H1 (cell line): Measurements from ENCODE around the gene NIT2. TPM values are rescaled to one million over a fixed set of nuclear protein-coding genes. Genes with fewer than 3 reads are reported as not detected.

ENCODE experiments used
- CTCF ChIA-PET: fragments of 300-600 bp; sonication (Branson Sonifier 250); formaldehyde crosslinking; loops from one replicate; lab custom pipeline; 2021; ENCODE audit not compliant: partially characterized antibody; lab: Charles Lee
- POLR2A ChIA-PET: fragments of 300-600 bp; sonication (Branson Sonifier 250); formaldehyde crosslinking; loops from one replicate; lab custom pipeline; 2021; ENCODE audit warnings: inconsistent platforms; ENCODE audit not compliant: partially characterized antibody; lab: Charles Lee
- DNase-seq, 2 experiments: peaks; one replicate each; pipeline versions ENCODE4 v3.0.0 to v3.0.0-alpha.2; 2010 to 2022; ENCODE audit warnings: low spot score in 2 of 2, low read depth in 1 of 2, mixed read lengths in 1 of 2
- FAIRE-seq: peaks from 2 replicates; lab custom pipeline; 2011; peaks lifted over from hg19 to GRCh38; lab: Jason Lieb, UNC
- H2AFZ ChIP-seq: 2 replicates; pipeline ENCODE4 v1.8.1; 2012; ENCODE audit warnings: low read length, inconsistent platforms
- H2AK5ac ChIP-seq: 2 replicates; pipeline ENCODE4 v1.6.1; 2013; ENCODE audit warnings: low read depth, low read length
- H2BK120ac ChIP-seq: replicated peaks from 2 replicates; pipeline ENCODE3; 2013; ENCODE audit warnings: low read depth, low read length, inconsistent platforms
- H2BK12ac ChIP-seq: 2 replicates; pipeline ENCODE4 v1.6.1; 2013; ENCODE audit warnings: low read depth, low read length
- H2BK15ac ChIP-seq: 2 replicates; pipeline ENCODE4 v1.6.1; 2013; ENCODE audit warnings: low read length
- H2BK20ac ChIP-seq: 2 replicates; pipeline ENCODE4 v1.6.1; 2013; ENCODE audit warnings: low read length
- H2BK5ac ChIP-seq: 2 replicates; pipeline ENCODE4 v1.6.1; 2013; ENCODE audit warnings: low read depth, low read length
- H3K14ac ChIP-seq: 2 replicates; pipeline ENCODE4 v1.6.1; 2013; ENCODE audit warnings: inconsistent platforms; ENCODE audit not compliant: insufficient read length
- H3K18ac ChIP-seq: 2 replicates; pipeline ENCODE4 v1.6.1; 2013; ENCODE audit warnings: low read length; ENCODE audit errors: extremely low read depth
- H3K23ac ChIP-seq: 2 replicates; pipeline ENCODE4 v1.6.1; 2013; ENCODE audit warnings: inconsistent platforms; ENCODE audit not compliant: insufficient read length
- H3K23me2 ChIP-seq: 2 replicates; pipeline ENCODE4 v1.6.1; 2013; ENCODE audit warnings: low read depth, low read length
- H3K27ac ChIP-seq: 2 replicates; pipeline ENCODE4 v1.6.1; 2011; ENCODE audit warnings: low read depth, low read length, inconsistent platforms
- H3K27me3 ChIP-seq, 4 experiments: replicated peaks in 1 of 4; 1 replicate in 1 of 4; 2 replicates in 3 of 4; pipeline versions ENCODE4 v1.6.1 to v1.8.1; 2011 to 2013; ENCODE audit warnings: low read length in 3 of 4, mild to moderate bottlenecking in 3 of 4, inconsistent platforms in 2 of 4, mixed read lengths in 2 of 4, moderate library complexity in 1 of 4; ENCODE audit not compliant: control insufficient read depth in 3 of 4, insufficient read depth in 3 of 4; ENCODE audit errors: extremely low read depth in 1 of 4
- H3K36me3 ChIP-seq, 4 experiments: 2 replicates each; pipeline versions ENCODE4 v1.6.1 to v1.8.1; 2011 to 2013; ENCODE audit warnings: mild to moderate bottlenecking in 4 of 4, low read length in 3 of 4, moderate library complexity in 2 of 4, control low read depth in 1 of 4, inconsistent platforms in 1 of 4; ENCODE audit not compliant: insufficient read depth in 4 of 4, control insufficient read depth in 2 of 4
- H3K4ac ChIP-seq: replicated peaks from 2 replicates; pipeline ENCODE3; 2013; ENCODE audit warnings: low read length, low read depth, mixed read lengths, inconsistent platforms; ENCODE audit not compliant: insufficient read length
- H3K4me1 ChIP-seq, 4 experiments: replicated peaks in 1 of 4; 1 replicate in 1 of 4; 2 replicates in 3 of 4; pipeline versions ENCODE4 v1.6.1 to v1.8.1; 2011 to 2013; ENCODE audit warnings: low read length in 3 of 4, inconsistent platforms in 2 of 4, mixed read lengths in 1 of 4; ENCODE audit not compliant: insufficient read depth in 4 of 4, control insufficient read depth in 3 of 4
- H3K4me2 ChIP-seq, 2 experiments: 2 replicates each; pipeline versions ENCODE4 v1.6.1 to v1.8.1; 2011 to 2013; ENCODE audit warnings: low read depth in 2 of 2, low read length in 2 of 2, control low read depth in 1 of 2, inconsistent platforms in 1 of 2, mild to moderate bottlenecking in 1 of 2; ENCODE audit not compliant: insufficient read depth in 1 of 2
- H3K4me3 ChIP-seq, 4 experiments: fragments of 200-600, 300-600 bp in 1 of 4; sonication (generic), shearing (Covaris generic), sonication (Bioruptor Twin) in 1 of 4; 2 replicates each; pipeline versions ENCODE4 v1.5.1 to v1.8.1; 2011 to 2016; ENCODE audit warnings: low read length in 4 of 4, low read depth in 3 of 4, control low read depth in 2 of 4, inconsistent platforms in 2 of 4, mild to moderate bottlenecking in 2 of 4, mixed read lengths in 1 of 4, moderate library complexity in 1 of 4; ENCODE audit not compliant: insufficient read depth in 2 of 4; ENCODE audit errors: extremely low read depth in 1 of 4
- H3K56ac ChIP-seq: replicated peaks from 2 replicates; pipeline ENCODE3; 2013; ENCODE audit warnings: low read depth, mild to moderate bottlenecking, mixed read lengths, low read length, inconsistent platforms; ENCODE audit not compliant: insufficient read length
- H3K79me1 ChIP-seq: 2 replicates; pipeline ENCODE4 v1.6.1; 2013; ENCODE audit warnings: low read depth, low read length, control low read depth
- H3K79me2 ChIP-seq, 2 experiments: 2 replicates each; pipeline versions ENCODE4 v1.6.1 to v1.8.1; 2012 to 2013; ENCODE audit warnings: low read length in 2 of 2, mild to moderate bottlenecking in 2 of 2, inconsistent platforms in 1 of 2; ENCODE audit not compliant: insufficient read depth in 2 of 2, control insufficient read depth in 1 of 2
- H3K9ac ChIP-seq, 4 experiments: replicated peaks in 1 of 4; 1 replicate in 1 of 4; 2 replicates in 3 of 4; pipeline versions ENCODE4 v1.6.1 to v1.8.1; 2011 to 2013; ENCODE audit warnings: low read depth in 3 of 4, low read length in 3 of 4, control low read depth in 2 of 4, mild to moderate bottlenecking in 2 of 4, moderate library complexity in 2 of 4, inconsistent platforms in 1 of 4; ENCODE audit errors: extremely low read depth in 1 of 4
- H3K9me3 ChIP-seq, 2 experiments: 2 replicates each; pipeline versions ENCODE4 v1.6.1 to v1.8.1; 2012 to 2013; ENCODE audit warnings: mild to moderate bottlenecking in 2 of 2, moderate library complexity in 2 of 2, control low read depth in 1 of 2, inconsistent platforms in 1 of 2, low read depth in 1 of 2, low read length in 1 of 2, mixed read lengths in 1 of 2; ENCODE audit not compliant: insufficient read depth in 2 of 2
- H4K20me1 ChIP-seq, 2 experiments: replicated peaks in 1 of 2; 2 replicates each; pipeline versions ENCODE3 to v1.8.1; 2011 to 2013; ENCODE audit warnings: inconsistent platforms in 2 of 2, low read length in 2 of 2, mild to moderate bottlenecking in 1 of 2; ENCODE audit not compliant: insufficient read depth in 2 of 2, control insufficient read depth in 1 of 2
- H4K5ac ChIP-seq: 2 replicates; pipeline ENCODE4 v1.6.1; 2013; ENCODE audit warnings: low read length, low read depth, mixed read lengths, inconsistent platforms; ENCODE audit not compliant: insufficient read length
- H4K8ac ChIP-seq: 2 replicates; pipeline ENCODE4 v1.8.0; 2013; ENCODE audit warnings: mild to moderate bottlenecking, moderate library complexity, low read length, inconsistent platforms; ENCODE audit not compliant: insufficient read depth; ENCODE audit errors: extremely low read depth
- H4K91ac ChIP-seq: replicated peaks from 2 replicates; pipeline ENCODE3; 2013; ENCODE audit warnings: low read length, mixed read lengths, inconsistent platforms; ENCODE audit not compliant: insufficient read length
- ASH2L ChIP-seq: fragments of 200-600, 300-600 bp; sonication (generic); IDR thresholded peaks from one replicate; pipeline ENCODE4 v1.7.1; 2017; ENCODE audit warnings: low read length
- CHD1 ChIP-seq: IDR thresholded peaks from 2 replicates; pipeline ENCODE4 v1.6.1; 2012; ENCODE audit warnings: low read depth, low read length, improper control_type of control experiment
- CHD2 ChIP-seq: IDR thresholded peaks from 2 replicates; pipeline ENCODE4 v1.6.1; 2012; ENCODE audit warnings: low read length, improper control_type of control experiment
- CREB1 ChIP-seq: IDR thresholded peaks from 2 replicates; pipeline ENCODE4 v1.6.1; 2012; ENCODE audit warnings: inconsistent platforms
- EGR1 ChIP-seq: IDR thresholded peaks from 2 replicates; pipeline ENCODE4 v1.6.1; 2011; ENCODE audit warnings: low read depth, low read length, borderline replicate concordance
- JUN ChIP-seq: IDR thresholded peaks from 2 replicates; pipeline ENCODE4 v1.6.1; 2011; ENCODE audit warnings: low read depth, mild to moderate bottlenecking, improper control_type of control experiment, low read length
- NRF1 ChIP-seq: IDR thresholded peaks from 2 replicates; pipeline ENCODE4 v1.6.1; 2011; ENCODE audit warnings: mild to moderate bottlenecking, low read depth, low read length, improper control_type of control experiment
- RAD21 ChIP-seq, 2 experiments: IDR thresholded peaks in 1 of 2; conservative IDR thresholded peaks in 1 of 2; 2 replicates each; pipeline ENCODE4 v1.6.1; 2011; ENCODE audit warnings: low read depth in 2 of 2, low read length in 2 of 2, improper control_type of control experiment in 1 of 2, inconsistent platforms in 1 of 2, mild to moderate bottlenecking in 1 of 2, moderate library complexity in 1 of 2
- RFX5 ChIP-seq: IDR thresholded peaks from 2 replicates; pipeline ENCODE4 v1.6.1; 2011; ENCODE audit warnings: low read depth, low read length, improper control_type of control experiment, borderline replicate concordance
- SP1 ChIP-seq: IDR thresholded peaks from 2 replicates; pipeline ENCODE4 v1.6.1; 2011; ENCODE audit warnings: low read depth, low read length
- SP2 ChIP-seq: IDR thresholded peaks from 2 replicates; pipeline ENCODE4 v1.6.1; 2012; ENCODE audit warnings: mild to moderate bottlenecking, low read length, inconsistent platforms
- TBP ChIP-seq: IDR thresholded peaks from 2 replicates; pipeline ENCODE4 v1.6.1; 2011; ENCODE audit warnings: low read depth, low read length, improper control_type of control experiment
- WGBS, 2 experiments: shearing (Covaris generic) in 1 of 2; methylation state at CpG; one replicate each; pipeline versions ENCODE4 v1.1.6 to v1.1.7; 2013 to 2015; ENCODE audit warnings: low lambda C conversion rate in 2 of 2, mixed read lengths in 2 of 2, inconsistent platforms in 1 of 2, low coverage in 1 of 2, missing lambda C conversion rate in 1 of 2; ENCODE audit not compliant: insufficient replicate concordance in 2 of 2, insufficient coverage in 1 of 2, insufficient read length in 1 of 2; ENCODE audit errors: extremely low coverage in 1 of 2, missing lambda C conversion rate in 1 of 2; 5-methylcytosine and 5-hydroxymethylcytosine counted together
- polyA plus RNA-seq, 7 experiments: library from polyadenylated mRNA; depleted of rRNA in 3 of 7; stranded (reverse) in 5 of 7; unstranded in 2 of 7; fragments of >200 nt in 5 of 7; fragments of 200-250 nt in 2 of 7; gene quantifications; 1 replicate in 5 of 7; 2 replicates in 1 of 7; 4 replicates in 1 of 7; pipeline versions ENCODE4 v1.2.1 to v1.2.3, GENCODE V29; 2011 to 2013; ENCODE audit warnings: missing spikeins in 2 of 7, mixed read lengths in 2 of 7
- total RNA-seq: library from RNA; stranded (reverse); fragmentation: NEBNext Ultra II Directional; extraction: Animal tissue kit (Norgen Biotek cat#: 25700); gene quantifications from 2 replicates; pipeline ENCODE4 v1.2.1, GENCODE V29; 2021

Gene NIT2
- total and polyA plus RNA-seq, 2 of the 8 experiments (the other 6 are each of a cell fraction or from before 2014, with no cell fraction given): 15.2 to 25.3 TPM

DNA sequence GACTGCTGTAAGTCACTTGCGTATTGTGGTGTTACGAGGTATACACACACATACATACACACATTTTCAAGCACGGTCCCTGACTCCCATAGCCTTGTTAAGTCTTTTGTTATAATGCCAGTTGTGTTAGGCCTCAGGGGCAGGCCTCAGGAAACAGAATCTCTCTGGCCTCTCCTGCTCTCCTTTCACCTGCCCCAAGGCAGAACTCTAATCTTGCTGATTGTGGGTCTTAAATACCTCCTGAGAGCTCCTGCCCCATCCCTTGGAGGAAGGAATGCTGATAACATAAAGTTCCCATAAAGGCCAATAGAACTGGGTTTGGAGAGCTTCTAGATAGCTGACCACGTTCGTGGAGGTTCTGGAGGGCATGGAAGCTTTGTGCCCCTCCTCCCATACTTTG, 3.9 kb upstream of the NIT2 start:
- no peaks in the 10 kb centered on the region; a peak in 1 of 4 replicates for H3K9me3 ChIP-seq
- H3K79me1 ChIP-seq: no peaks in the 10 kb centered on the region
- no peak overlapping the region for H3K23ac ChIP-seq
- no peak overlapping the region for H2BK5ac ChIP-seq
- TF ChIP-seq SP1 (no peak), JUN (no peak), SP2 (no peak), EGR1 (no peak), NRF1 (no peak), RFX5 (no peak), ASH2L (no peak), CHD2 (no peak), CHD1 (no peak), CREB1 (no peak), TBP (no peak), RAD21 (IDR thresholded peaks at IDR 0.05 in 1 of 2, conservative IDR thresholded peaks at IDR 0.05 in 1 of 2; ENCODE audit: low read depth in 2 of 2, low read length in 2 of 2) (no peak)
- 89% methylated on average over 5 of the region's 5 CpGs; no CpG with 5 or more reads in 1 of the 2 experiments for WGBS, 2 experiments
- no peak overlapping the region for H2BK15ac ChIP-seq
- H3K4ac ChIP-seq: no peak overlapping the region
- no peak overlapping the region for H4K91ac ChIP-seq
- no peaks in the 10 kb centered on the region for H3K79me2 ChIP-seq
- H3K56ac ChIP-seq: no peak overlapping the region
- no peak overlapping the region for H2BK20ac ChIP-seq
- no peaks in the 10 kb centered on the region for H4K20me1 ChIP-seq
- no peak overlapping the region for H3K4me2 ChIP-seq
- H2AK5ac ChIP-seq: no peak overlapping the region
- no peak overlapping the region for H3K18ac ChIP-seq
- H2BK12ac ChIP-seq: no peak overlapping the region
- no peak overlapping the region for H2AFZ ChIP-seq
- FAIRE-seq: no peak
- CTCF ChIA-PET: interaction anchor here (0.5 to 2.6 kb wide), 4 partner anchors 9 to 499 kb away, joined by 3 to 9 read pairs (median 4); no protein-coding TSS in a partner anchor
- no peak overlapping the region for H4K8ac ChIP-seq
- H3K36me3 ChIP-seq: no peaks in the 10 kb centered on the region; a peak in 1 of 8 replicates
- no peak overlapping the region for H2BK120ac ChIP-seq
- no peak overlapping the region for H3K27ac ChIP-seq
- no peak for DNase-seq
- no peak overlapping the region for H3K4me3 ChIP-seq
- peaks cover 4% of the 10 kb centered on the region; the same call in 1 of the 2 replicates for H3K23me2 ChIP-seq
- H3K14ac ChIP-seq: no peak overlapping the region
- no peaks in the 10 kb centered on the region; a peak in 2 of 7 replicates for H3K27me3 ChIP-seq
- POLR2A ChIA-PET: interaction anchor here (1.3 kb wide), 1 partner anchor 8 kb away, joined by 4 read pairs; no protein-coding TSS in a partner anchor
- H3K4me1 ChIP-seq: peaks cover 0 to 6% (median 4%) of the 10 kb centered on the region in 4 experiments; a peak in 5 of 7 replicates
- H4K5ac ChIP-seq: no peak overlapping the region
- no peak overlapping the region for H3K9ac ChIP-seq
